Skeletal muscle tissue (tissue), 4 donors: ENCODE results near the gene NFATC4. TPM values are rescaled to one million over a fixed set of nuclear protein-coding genes. Genes with fewer than 3 reads are reported as not detected.
"Not testable (repeated sequence)": the region's sequence is repeated elsewhere in the genome, so short reads cannot be mapped to it uniquely, and the experiment has no call there.

Experiments used
- H3K27ac ChIP-seq: one replicate; pipeline ENCODE4 v1.7.0; 2013; ENCODE audit warnings: mild to moderate bottlenecking, low read depth, low read length, inconsistent platforms
- H3K27me3 ChIP-seq, 3 donors: one replicate each; pipeline ENCODE4 v1.7.0; 2013; ENCODE audit warnings: low read length in 3 of 3; ENCODE audit not compliant: control insufficient read depth in 3 of 3, insufficient read depth in 3 of 3
- H3K36me3 ChIP-seq, 3 donors: one replicate each; pipeline ENCODE4 v1.7.0; 2013; ENCODE audit warnings: low read length in 3 of 3; ENCODE audit not compliant: control insufficient read depth in 3 of 3, insufficient read depth in 3 of 3
- H3K4me1 ChIP-seq, 3 donors: one replicate each; pipeline ENCODE4 v1.7.0; 2013; ENCODE audit warnings: low read length in 3 of 3, mild to moderate bottlenecking in 3 of 3; ENCODE audit not compliant: control insufficient read depth in 3 of 3, insufficient read depth in 3 of 3
- H3K4me3 ChIP-seq, 3 donors: one replicate each; pipeline ENCODE4 v1.7.0; 2013; ENCODE audit warnings: low read length in 3 of 3
- H3K9ac ChIP-seq, 3 donors: one replicate each; pipeline ENCODE4 v1.7.0; 2013; ENCODE audit warnings: low read length in 3 of 3, mild to moderate bottlenecking in 3 of 3, moderate library complexity in 2 of 3, low read depth in 1 of 3
- H3K9me3 ChIP-seq, 3 donors: one replicate each; pipeline ENCODE4 v1.7.0; 2013; ENCODE audit warnings: low read length in 3 of 3; ENCODE audit not compliant: control insufficient read depth in 3 of 3
- total RNA-seq: library from RNA; depleted of rRNA; stranded (reverse); fragments of >200 nt; gene quantifications from one replicate; pipeline ENCODE4 v1.2.3, GENCODE V29; 2014
- donor health status: Osteomylitis.

NFATC4 gene
- total RNA-seq, 1 donor from 2014 or later = 21.4 TPM

DNA sequence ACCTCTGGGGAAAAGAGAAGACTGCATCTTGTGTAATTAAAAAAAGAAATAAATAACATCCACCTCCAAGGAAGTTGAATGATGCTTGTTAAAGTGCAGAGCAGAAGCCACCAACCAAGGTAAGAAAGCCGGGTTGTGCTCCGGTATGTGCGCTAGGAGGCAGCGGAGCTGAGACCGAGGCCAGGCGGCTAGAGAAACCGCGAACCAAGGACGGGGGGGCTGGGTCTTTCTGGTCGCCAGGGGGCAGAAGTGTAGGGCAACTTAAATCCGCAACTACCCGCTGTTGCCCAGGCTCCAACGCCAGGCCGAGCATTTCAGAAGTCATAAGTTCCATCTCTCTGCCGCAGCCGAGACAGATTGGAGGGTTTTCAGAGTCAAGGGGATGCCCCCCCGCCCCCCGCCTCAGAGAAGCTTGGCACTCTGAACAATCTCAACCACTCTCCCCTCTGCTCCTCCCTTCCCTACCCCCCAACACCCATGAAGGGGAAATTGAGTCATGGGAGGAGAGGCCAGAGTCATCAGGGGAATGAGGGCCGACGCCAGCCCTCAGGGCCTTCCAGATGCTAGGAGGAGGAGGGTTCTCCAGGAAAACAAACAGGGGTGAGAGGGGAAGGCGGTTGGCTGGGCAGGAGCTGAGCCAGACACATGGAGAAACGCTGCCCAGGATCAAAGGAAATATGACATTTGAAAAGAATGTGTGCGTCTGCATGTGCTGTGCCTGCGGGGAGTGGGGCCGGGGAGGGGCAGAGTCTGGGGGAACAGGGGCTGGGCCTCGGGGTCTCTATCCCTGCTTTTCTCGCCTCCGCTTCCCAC, 2.2 kb upstream of the NFATC4 start:
- H3K27ac ChIP-seq = peak overlapping the region; percentile 88
- H3K4me1 ChIP-seq = peaks cover 12 to 17% (median 16%) of the 10 kb centered on the region in 3 donors
- H3K36me3 ChIP-seq = no peaks in the 10 kb centered on the region
- H3K27me3 ChIP-seq = peaks cover 16 to 31% (median 27%) of the 10 kb centered on the region in 3 donors
- H3K9ac ChIP-seq = peak overlapping the region; percentile 12 to 54 (median 51)
- peak overlapping the region; percentile 17 to 65 (median 51) for H3K4me3 ChIP-seq
- H3K9me3 ChIP-seq = no peaks in the 10 kb centered on the region

GRCh38 chr14:24366413-24366720, 1.6 kb upstream of the NFATC4 start:
- Histone ChIP-seq H3K9me3 (no peaks in the 10 kb centered on the region), H3K4me3 (peak overlapping the region in 2 of 3 donors; percentile 51 to 65), H3K27me3 (peaks cover 16 to 31% (median 27%) of the 10 kb centered on the region in 3 donors), H3K27ac (peak overlapping the region; percentile 88), H3K4me1 (peaks cover 12 to 17% (median 16%) of the 10 kb centered on the region in 3 donors), H3K9ac (peak overlapping the region; percentile 51 to 54 (median 53)), H3K36me3 (no peaks in the 10 kb centered on the region)

- Histone ChIP-seq H3K4me3 (peak overlapping the region; percentile 59 to 78 (median 67)), H3K9me3 (no peaks in the 10 kb centered on the region), H3K27ac (peak overlapping the region; percentile 88), H3K9ac (peak overlapping the region; percentile 60 to 72 (median 72)), H3K36me3 (no peaks in the 10 kb centered on the region), H3K4me1 (peaks cover 12 to 18% (median 17%) of the 10 kb centered on the region in 3 donors), H3K27me3 (peaks cover 16 to 27% (median 27%) of the 10 kb centered on the region in 3 donors)
These were observed 1.1 kb upstream of the NFATC4 start for GRCh38 chr14:24366721-24367513.

- Histone ChIP-seq H3K9me3 (no peaks in the 10 kb centered on the region), H3K4me1 (peaks cover 12 to 25% (median 18%) of the 10 kb centered on the region in 3 donors), H3K4me3 (peak overlapping the region; percentile 51 to 61 (median 56)), H3K27ac (peak overlapping the region; percentile 89), H3K9ac (peak overlapping the region; percentile 51 to 77 (median 71)), H3K27me3 (peaks cover 16 to 27% (median 25%) of the 10 kb centered on the region in 3 donors), H3K36me3 (peaks cover 0 to 3% (median under 1%) of the 10 kb centered on the region in 3 donors)
These were observed 203 bp downstream of the NFATC4 start for GRCh38 chr14:24368212-24368561.

DNA sequence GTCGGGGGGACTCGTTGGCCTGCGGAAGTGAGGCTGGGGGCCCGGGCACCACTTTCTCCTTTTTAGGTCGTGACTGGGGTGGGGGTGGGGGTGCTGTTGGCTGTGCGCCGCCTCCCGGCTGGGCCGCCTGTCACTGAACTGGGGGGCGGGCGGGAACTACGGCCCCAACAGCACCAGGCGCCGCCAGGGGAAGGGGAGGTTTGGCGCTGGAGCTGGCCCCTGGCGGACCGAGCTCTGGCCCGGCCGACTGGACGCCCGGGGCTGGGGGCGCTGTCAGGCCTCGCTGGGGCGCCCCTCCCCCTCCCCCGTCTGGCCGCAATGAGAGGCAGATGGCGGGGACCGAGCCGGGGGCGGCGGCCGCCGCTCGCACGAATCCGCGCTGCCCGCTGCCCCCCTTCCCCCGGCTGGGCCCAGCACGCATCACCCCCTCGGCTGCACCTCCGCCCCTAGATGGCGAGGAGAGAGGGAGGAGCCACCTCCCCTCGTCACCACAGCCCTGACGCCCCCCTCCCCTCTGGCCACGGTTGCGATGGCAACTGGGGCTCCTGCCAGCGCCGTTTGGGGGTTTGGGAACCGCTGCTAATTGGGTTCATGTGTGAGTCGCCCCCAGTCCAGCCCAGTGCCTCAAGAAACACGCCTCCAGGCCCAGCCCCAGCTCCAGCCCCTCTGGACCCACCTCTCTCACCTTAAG, 723 bp downstream of the NFATC4 start:
- peaks cover 12 to 25% (median 18%) of the 10 kb centered on the region in 3 donors for H3K4me1 ChIP-seq
- H3K27ac ChIP-seq = peak overlapping the region; percentile 89
- peaks cover 16 to 27% (median 25%) of the 10 kb centered on the region in 3 donors for H3K27me3 ChIP-seq
- H3K9ac ChIP-seq = peak overlapping the region; percentile 51 to 77 (median 71)
- H3K4me3 ChIP-seq = peak overlapping the region; percentile 51 to 61 (median 56)
- peaks cover 0 to 4% (median 2%) of the 10 kb centered on the region in 3 donors for H3K36me3 ChIP-seq
- H3K9me3 ChIP-seq = no peaks in the 10 kb centered on the region

DNA sequence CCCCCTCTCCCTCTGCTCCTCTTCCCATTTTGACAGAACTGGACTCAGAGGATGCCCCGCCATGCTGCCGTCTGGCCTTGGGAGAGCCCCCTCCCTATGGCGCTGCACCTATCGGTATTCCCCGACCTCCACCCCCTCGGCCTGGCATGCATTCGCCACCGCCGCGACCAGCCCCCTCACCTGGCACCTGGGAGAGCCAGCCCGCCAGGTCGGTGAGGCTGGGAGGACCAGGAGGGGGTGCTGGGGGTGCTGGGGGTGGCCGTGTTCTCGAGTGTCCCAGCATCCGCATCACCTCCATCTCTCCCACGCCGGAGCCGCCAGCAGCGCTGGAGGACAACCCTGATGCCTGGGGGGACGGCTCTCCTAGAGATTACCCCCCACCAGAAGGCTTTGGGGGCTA, 1.5 kb downstream of the NFATC4 start:
- Histone ChIP-seq H3K36me3 (peaks cover 0 to 4% (median 2%) of the 10 kb centered on the region in 3 donors), H3K9me3 (no peaks in the 10 kb centered on the region), H3K4me1 (peaks cover 12 to 25% (median 18%) of the 10 kb centered on the region in 3 donors), H3K27me3 (peaks cover 16 to 27% (median 25%) of the 10 kb centered on the region in 3 donors), H3K9ac (no peak overlapping the region), H3K27ac (peak overlapping the region; percentile 89), H3K4me3 (peak overlapping the region in 1 of 3 donors; percentile 51)

- H3K4me1 ChIP-seq = peaks cover 12 to 22% (median 17%) of the 10 kb centered on the region in 3 donors
- H3K9ac ChIP-seq = no peak overlapping the region
- H3K27ac ChIP-seq = no peak overlapping the region
- H3K27me3 ChIP-seq = peaks cover 16 to 28% (median 22%) of the 10 kb centered on the region in 3 donors
- H3K36me3 ChIP-seq = peaks cover 0 to 4% (median 2%) of the 10 kb centered on the region in 3 donors
- no peaks in the 10 kb centered on the region for H3K9me3 ChIP-seq
- no peak overlapping the region for H3K4me3 ChIP-seq
These were observed 2.1 kb downstream of the NFATC4 start for GRCh38 chr14:24369907-24370687.

- Histone ChIP-seq H3K4me1 (peaks cover 9 to 18% (median 11%) of the 10 kb centered on the region in 3 donors), H3K9me3 (no peaks in the 10 kb centered on the region), H3K9ac (no peak overlapping the region), H3K36me3 (peaks cover 0 to 4% (median 2%) of the 10 kb centered on the region in 3 donors), H3K27ac (no peak overlapping the region), H3K4me3 (no peak overlapping the region), H3K27me3 (peaks cover 15 to 28% (median 18%) of the 10 kb centered on the region in 3 donors)
These were observed 2.8 kb downstream of the NFATC4 start for GRCh38 chr14:24370748-24371147.

DNA sequence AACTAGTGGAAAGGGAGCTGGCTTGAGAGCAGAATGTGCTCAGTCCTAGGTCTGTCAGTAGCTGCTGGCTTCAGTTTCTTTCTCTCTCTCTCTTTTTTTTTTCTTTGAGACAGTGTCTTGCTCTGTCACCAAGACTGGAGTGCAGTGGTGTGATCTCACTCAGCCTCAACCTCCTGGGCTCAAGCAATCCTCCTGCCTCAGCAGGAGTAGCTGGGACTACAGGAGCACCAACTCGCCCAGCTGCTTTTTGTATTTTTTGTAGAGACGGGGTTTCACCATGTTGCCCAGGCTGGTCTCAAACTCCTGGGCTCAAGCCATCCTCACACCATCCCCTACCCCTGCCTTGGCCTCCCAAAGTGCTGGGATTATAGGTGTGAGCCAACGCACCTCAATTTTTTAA, 3.6 kb downstream of the NFATC4 start:
- H3K4me1 ChIP-seq = peaks cover 5 to 14% (median 9%) of the 10 kb centered on the region in 3 donors
- not testable (repeated sequence) for H3K36me3 ChIP-seq, H3K4me3 ChIP-seq, H3K27ac ChIP-seq, H3K9me3 ChIP-seq, H3K9ac ChIP-seq
- H3K27me3 ChIP-seq = peaks cover 12 to 23% (median 14%) of the 10 kb centered on the region in 3 donors
